Ammon's horn (tissue), 1 donor: ENCODE results near the gene FBXL7.
A peak's percentile ranks its signal among the peaks of the same experiment; 100 is the strongest.

Experiments
- DNase-seq: peaks from one replicate; pipeline ENCODE4 v3.0.0-alpha.2; 2016; ENCODE audit warnings: low spot score

Gene FBXL7

GRCh38 chr5:15584528-15584927, 84.5 kb downstream of the FBXL7 start:
- no peak for DNase-seq

DNA sequence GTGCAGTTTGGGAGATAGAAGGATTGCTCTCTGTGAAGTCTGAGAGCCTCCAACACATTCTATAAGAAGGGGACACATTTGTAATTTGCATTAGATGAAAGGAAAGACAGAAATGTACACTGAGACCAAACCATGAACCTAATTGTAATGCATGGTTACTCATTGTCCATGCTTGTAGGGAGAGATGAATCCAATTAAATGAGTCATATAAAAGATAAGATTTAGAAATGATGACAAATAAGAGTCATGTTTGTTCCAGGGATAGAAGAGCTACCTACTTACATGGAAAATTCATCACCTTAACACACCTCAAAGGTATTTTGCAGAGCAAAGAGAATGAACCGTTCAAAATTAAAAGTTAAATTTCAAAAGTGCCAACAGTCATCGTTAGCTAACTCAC, 85.1 kb downstream of the FBXL7 start:
- DNase-seq: no peak

- DNase-seq: no peak
Observed at GRCh38 chr5:15585841-15586591, 86.0 kb downstream of the FBXL7 start.

DNA sequence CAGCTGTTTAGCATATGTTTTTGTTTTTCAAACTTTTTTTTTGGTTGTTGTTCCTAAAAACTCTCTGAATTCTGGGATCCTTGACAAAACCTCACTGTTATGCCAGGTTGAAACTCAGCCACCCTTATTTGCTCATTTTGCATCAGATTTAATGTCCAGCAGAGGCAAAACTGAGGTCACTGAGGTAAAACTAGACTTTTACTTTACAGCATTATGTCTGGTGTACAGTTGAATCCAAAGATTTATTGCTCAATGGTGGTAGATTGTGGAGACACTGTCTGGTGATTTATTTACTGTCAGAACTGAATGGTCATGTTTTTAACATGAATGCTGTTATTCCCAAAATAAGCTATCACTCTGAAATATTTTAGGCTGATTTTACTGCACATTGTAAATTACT, 87.9 kb downstream of the FBXL7 start:
- DNase-seq: no peak

GRCh38 chr5:15592728-15593127, 92.7 kb downstream of the FBXL7 start:
- DNase-seq: no peak

DNA sequence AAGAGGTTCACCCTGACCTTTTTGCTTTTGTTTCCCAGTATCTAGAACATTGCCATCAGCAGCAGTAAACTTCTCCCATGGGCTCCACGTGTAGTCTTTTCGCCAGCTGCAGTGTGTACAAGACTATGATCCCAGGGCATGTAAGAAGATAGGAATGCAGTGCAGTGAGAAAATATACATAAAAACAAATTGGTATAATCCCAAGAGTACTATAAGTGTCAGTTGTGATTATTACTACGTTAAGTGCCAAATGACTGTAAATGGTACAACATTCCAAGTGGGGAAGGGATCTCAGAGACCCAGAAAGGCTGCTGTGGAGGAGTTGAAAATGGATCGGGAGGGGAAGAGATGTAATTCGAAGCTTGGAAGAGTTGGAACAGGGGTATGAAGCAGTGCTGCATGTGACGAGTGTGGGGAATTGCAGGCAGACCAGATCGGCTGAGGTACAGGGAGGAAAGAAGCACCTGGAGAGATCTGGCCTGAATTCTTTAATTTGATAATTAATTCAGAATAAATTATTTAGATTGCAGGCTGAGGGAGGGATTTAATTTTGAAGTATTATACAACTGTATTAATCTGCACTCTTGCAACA, 95.1 kb downstream of the FBXL7 start:
- DNase-seq: no peak

- DNase-seq: no peak
Observed at GRCh38 chr5:15595929-15596328, 95.9 kb downstream of the FBXL7 start.

GRCh38 chr5:15596936-15597335, 97.0 kb downstream of the FBXL7 start:
- DNase-seq: no peak

DNA sequence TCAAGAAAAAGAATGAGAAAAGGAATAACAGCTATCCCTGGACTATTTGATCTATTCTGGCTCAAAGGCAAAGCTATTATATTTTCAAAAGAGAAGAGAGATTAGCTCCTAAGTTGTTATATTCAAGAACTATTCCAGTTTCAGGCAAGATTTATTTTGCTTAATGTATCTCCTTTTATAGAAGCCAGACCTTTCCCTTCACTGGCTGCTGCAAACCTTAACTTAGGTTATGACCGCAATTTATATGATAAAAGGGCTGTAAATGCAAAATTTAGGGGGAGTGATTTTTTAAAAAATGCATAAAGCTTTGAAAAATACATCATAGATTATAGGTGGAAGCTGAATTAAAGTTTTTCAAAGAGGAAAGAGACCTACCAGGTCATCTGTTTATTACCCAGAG, 97.8 kb downstream of the FBXL7 start:
- DNase-seq: no peak

DNA sequence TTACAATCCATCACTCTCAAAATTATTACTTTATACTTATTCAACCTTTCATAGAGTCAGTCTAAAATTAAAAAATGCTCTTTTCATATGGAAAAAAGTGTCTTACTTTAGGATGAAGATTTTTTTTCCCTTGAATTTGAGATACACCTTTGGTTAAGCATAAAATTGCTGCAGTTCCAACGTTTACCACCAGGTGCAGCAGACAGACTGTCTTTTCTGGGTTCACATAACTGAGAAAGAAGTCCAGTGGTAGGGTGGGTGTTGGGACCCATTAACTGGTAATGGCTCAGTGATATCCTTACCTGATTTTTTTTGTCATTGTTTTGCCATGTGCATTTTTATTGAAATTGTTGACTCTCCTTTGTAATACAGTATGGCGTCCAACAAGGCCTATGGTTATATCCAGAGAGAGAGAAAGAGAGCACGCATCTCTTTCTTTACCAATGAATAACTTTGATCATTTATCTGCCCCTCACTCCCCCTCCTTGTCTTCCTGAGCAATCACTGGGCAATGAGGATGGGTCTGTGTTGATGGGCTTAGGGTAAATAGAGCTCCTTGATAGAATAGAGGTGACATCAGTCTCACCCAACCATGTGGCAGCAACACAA, 98.4 kb downstream of the FBXL7 start:
- DNase-seq: no peak

DNA sequence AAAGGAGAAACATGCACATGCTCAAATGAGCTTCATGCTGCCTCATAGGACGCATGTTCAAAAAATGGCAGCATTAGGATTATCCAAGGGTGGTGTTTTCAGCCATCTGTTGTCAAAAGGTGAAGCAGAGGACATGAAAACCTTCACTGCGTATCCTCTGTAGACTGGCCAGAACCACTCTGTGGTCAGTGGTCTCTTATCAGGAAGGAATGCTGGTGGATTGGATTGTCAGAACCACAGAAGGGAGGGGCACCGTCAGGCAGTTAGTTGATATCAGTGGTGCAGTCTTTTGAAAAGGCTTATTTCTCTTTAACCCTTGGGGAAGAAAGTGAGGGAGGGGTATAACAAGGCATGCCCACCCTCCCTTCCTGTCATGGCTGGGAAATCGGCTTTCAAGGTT, 100.1 kb downstream of the FBXL7 start:
- no peak for DNase-seq

DNA sequence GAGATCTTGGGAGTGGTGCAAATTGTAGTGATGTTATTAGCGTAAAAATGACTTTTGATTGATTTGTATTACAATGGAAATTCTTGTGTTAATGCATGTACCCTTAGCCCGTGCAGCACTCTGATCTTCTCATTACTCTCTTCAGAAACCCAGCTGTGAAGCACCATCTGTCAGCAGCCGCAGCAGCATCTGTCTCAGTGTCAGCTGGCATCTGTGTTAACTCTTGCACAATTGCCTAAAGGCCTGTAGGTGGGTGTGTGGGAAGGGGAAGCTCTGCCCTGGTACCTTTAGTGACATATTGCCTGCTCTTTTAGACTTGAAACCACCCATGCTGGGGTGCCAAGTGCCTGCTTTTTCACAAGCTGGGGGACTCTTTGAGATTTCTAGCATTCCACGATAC, 101.3 kb downstream of the FBXL7 start:
- peak; percentile 14 for DNase-seq

- peak; percentile 33 for DNase-seq
Observed at GRCh38 chr5:15601853-15602252, 101.9 kb downstream of the FBXL7 start.

- no peak for DNase-seq
Observed at GRCh38 chr5:15604986-15605385, 105.0 kb downstream of the FBXL7 start.

GRCh38 chr5:15606197-15606596, 106.2 kb downstream of the FBXL7 start:
- no peak for DNase-seq

- DNase-seq: no peak
Observed at GRCh38 chr5:15607076-15607475, 107.1 kb downstream of the FBXL7 start.

DNA sequence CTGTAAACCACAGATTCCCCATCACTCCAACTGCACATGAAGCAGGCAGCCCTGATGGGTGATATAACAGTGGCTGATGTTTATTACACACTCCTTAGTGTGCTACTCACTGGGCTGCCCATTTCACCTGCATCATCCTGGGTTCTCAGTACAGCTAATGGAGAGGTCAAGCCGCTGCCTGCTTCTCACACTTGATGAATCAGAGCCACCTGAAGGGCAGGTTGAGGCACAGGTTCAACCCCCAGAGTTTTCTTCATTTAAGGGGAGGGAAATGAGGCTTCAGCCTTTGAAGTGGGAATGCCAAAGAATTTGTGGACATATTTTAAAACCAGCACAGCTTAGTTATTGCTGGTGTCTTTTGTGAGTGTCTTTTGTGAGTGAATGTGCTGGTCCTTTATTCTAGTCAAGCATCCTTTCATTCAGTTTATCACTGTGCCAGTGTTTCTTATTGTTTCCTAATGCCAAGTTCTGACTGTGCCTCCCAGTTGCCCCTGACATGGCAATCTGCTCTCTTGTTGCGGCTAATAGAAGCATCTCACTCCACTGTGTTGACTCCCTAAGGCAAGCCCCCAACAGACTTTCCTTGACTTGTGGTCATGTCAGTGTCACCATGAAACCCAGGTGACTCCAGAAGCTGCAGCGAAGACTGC, 109.2 kb downstream of the FBXL7 start:
- peak; percentile 48 for DNase-seq

- DNase-seq: no peak
Observed at GRCh38 chr5:15610216-15610615, 110.2 kb downstream of the FBXL7 start.

- no peak for DNase-seq
Observed at GRCh38 chr5:15611008-15611407, 111.0 kb downstream of the FBXL7 start.

- peak; percentile 20 for DNase-seq
Observed at GRCh38 chr5:15612915-15613635, 113.1 kb downstream of the FBXL7 start.

DNA sequence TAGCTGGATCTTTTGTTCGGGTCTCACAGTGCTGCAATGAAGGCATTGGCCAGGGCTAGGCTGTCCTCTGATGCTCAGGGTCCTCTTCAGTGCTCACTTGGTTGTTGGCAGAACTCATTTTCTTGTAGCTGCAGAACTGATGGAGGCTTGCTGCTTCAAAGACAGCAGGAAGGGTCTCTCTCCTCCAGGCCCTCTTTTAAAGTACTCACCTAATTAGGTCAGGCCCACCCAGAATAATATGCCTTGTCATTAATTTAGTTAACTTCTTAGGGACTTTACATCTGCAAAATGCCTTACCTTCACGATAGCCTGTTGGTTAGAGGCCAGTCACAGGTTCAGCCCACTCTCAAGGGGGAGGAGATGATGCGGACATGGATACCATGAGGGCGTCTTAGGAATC, 114.7 kb downstream of the FBXL7 start:
- no peak for DNase-seq

DNA sequence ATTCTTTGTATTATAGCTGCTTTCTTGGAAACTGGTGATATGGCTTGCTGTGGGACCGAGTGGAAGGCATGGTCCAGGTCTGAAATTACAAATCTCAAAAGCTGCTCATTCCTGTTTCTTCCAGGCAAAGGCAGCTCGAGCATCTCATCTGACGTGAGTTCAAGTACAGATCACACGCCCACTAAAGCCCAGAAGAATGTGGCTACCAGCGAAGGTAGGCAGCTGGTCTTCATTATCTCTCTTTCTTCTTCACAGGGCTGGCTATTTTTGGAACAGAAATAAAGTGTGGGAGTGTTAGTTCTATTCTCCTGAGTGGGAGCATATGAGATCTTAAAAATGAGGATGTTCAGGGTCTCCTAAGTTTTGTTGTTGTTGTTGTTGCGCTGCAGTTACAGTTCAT, 115.9 kb downstream of the FBXL7 start:
- DNase-seq: no peak
